ENCODE measurements around the gene ACLY. TPM values are rescaled to one million over a fixed set of nuclear protein-coding genes. Genes with fewer than 3 reads are reported as not detected.

Gene ACLY
- total and polyA plus RNA-seq, 2 of the 13 experiments (the other 11 are each of a cell fraction or from before 2014, with no cell fraction given), result 111 to 218 TPM

GRCh38 chr17:41836550-41837196, 82.1 kb downstream of the ACLY start (continued):
- 0 out of 2 replicates have a peak, but pooled peaks have one; percentile 22 for TF ChIP-seq HIVEP1 (CRISPR knock-in tag; IDR thresholded peaks at IDR 0.05)
- TF ChIP-seq ZGPAT (CRISPR knock-in tag; IDR thresholded peaks at IDR 0.05), result 0 out of 2 replicates have a peak, but pooled peaks have one; percentile 9
- TF ChIP-seq RAD51 (IDR thresholded peaks at IDR 0.05; ENCODE audit: borderline replicate concordance), result no peak
- TF ChIP-seq DRAP1 (CRISPR knock-in tag; IDR thresholded peaks at IDR 0.05), result no peak
- TF ChIP-seq ZBTB21 (CRISPR knock-in tag; IDR thresholded peaks at IDR 0.05), result no peak
- TF ChIP-seq MLXIP (CRISPR knock-in tag; IDR thresholded peaks at IDR 0.05; ENCODE audit: borderline replicate concordance), result no peak
- TF ChIP-seq ZNF335 (CRISPR knock-in tag; IDR thresholded peaks at IDR 0.05), result no peak
- TF ChIP-seq PRPF4 (IDR thresholded peaks at IDR 0.05; ENCODE audit: low read depth, low read length, poor library complexity, severe bottlenecking), result no peak
- TF ChIP-seq NFAT5 (CRISPR knock-in tag; IDR thresholded peaks at IDR 0.05), result peak; percentile 2
- TF ChIP-seq ESRRA (CRISPR knock-in tag; IDR thresholded peaks at IDR 0.05; ENCODE audit: low read depth), result no peak
- no peak for TF ChIP-seq PRMT3 (CRISPR knock-in tag; IDR thresholded peaks at IDR 0.05; ENCODE audit: borderline replicate concordance, low read depth)
- TF ChIP-seq ZBED4 (CRISPR knock-in tag; IDR thresholded peaks at IDR 0.05; ENCODE audit: borderline replicate concordance), result no peak

Measured in HepG2 (cell line).